Measurements from ENCODE around the gene ADCYAP1R1.

DNA sequence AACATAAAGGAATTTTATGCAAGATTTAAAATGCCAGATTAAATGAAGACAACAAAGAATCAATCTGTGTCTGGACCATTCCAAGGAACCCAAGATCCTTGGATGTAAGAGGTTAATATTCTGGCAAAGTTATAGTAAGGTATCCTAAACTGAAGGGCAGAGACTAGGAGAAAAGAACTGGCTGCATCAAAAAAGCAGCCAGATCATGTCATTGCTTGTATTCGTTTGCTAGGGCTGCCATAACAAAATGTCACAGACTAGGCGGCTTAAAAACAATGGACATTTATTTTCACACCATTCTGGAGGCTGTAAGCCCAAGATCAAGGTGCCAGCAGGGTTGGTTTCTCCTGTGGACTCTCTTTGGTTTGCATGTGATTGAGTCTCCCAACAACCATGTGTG is 99.7 kb downstream of the ADCYAP1R1 start:
- no peak for TF ChIP-seq POLR2A (IDR thresholded peaks at IDR 0.05)
- TF ChIP-seq, protein P1, sequence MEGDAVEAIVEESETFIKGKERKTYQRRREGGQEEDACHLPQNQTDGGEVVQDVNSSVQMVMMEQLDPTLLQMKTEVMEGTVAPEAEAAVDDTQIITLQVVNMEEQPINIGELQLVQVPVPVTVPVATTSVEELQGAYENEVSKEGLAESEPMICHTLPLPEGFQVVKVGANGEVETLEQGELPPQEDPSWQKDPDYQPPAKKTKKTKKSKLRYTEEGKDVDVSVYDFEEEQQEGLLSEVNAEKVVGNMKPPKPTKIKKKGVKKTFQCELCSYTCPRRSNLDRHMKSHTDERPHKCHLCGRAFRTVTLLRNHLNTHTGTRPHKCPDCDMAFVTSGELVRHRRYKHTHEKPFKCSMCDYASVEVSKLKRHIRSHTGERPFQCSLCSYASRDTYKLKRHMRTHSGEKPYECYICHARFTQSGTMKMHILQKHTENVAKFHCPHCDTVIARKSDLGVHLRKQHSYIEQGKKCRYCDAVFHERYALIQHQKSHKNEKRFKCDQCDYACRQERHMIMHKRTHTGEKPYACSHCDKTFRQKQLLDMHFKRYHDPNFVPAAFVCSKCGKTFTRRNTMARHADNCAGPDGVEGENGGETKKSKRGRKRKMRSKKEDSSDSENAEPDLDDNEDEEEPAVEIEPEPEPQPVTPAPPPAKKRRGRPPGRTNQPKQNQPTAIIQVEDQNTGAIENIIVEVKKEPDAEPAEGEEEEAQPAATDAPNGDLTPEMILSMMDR (IDR thresholded peaks at IDR 0.05), result no peak
